Testis (tissue), 2 donors: ENCODE measurements around the gene MYBPC2.

Experiments
- CTCF ChIP-seq, 3 experiments: fragments of 450-650 bp in 2 of 3; fragments of 200-600 bp in 1 of 3; sonication (generic) in 1 of 3; IDR thresholded peaks; one replicate each; pipeline ENCODE4 v1.5.1; 2016 to 2019; ENCODE audit warnings: antibody characterized with exemption in 3 of 3, mild to moderate bottlenecking in 2 of 3, moderate library complexity in 1 of 3
- POLR2A ChIP-seq: fragments of 450-650 bp; IDR thresholded peaks from one replicate; pipeline ENCODE4 v1.6.1; 2017; ENCODE audit warnings: antibody characterized with exemption, mild to moderate bottlenecking, moderate library complexity

- TF ChIP-seq CTCF (IDR thresholded peaks at IDR 0.05): no peak
- TF ChIP-seq POLR2A: no peak
Measured at GRCh38 chr19:50406156-50406820, 26.4 kb upstream of the MYBPC2 start.
